DOHH2 (cell line): Measurements from ENCODE around the gene QSOX2.

ENCODE experiments used
- CTCF ChIP-seq: fragments of 200-600 bp; sonication (generic); IDR thresholded peaks from one replicate; pipeline ENCODE4 v1.5.1; 2014; ENCODE audit warnings: antibody characterized with exemption, mild to moderate bottlenecking, low read depth, low read length; ENCODE audit not compliant: poor library complexity, severe bottlenecking
- EZH2phosphoT487 ChIP-seq: fragments of 200-600 bp; sonication (generic); IDR thresholded peaks from 2 replicates; pipeline ENCODE4 v1.6.1; 2017; ENCODE audit warnings: borderline replicate concordance, mild to moderate bottlenecking, antibody characterized with exemption, low read length, moderate library complexity, mixed read lengths

DNA sequence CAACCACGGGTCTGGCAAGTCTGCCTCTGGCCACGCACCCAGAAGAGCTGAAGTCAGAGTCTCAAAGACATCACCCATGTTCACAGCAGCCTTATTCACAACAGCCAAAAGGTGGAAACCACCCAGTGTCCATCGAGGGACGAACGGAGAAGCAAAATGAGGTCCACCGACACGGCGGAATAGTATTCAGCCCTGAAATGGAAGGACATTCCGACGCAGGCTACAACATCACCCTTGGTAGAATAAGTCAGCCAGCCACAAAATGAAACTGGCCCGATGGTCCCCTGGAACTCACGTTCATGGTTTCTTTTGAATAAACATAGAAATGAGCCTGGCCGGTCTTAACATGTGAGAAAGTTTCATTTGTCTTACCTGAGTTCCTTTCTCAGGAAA lies 41.4 kb upstream of the QSOX2 start:
- TF ChIP-seq CTCF (no peak), EZH2phosphoT487 (no peak)
